Prostate gland (tissue), 2 donors: Measurements from ENCODE around the gene ZHX3.
"Not testable (repeated sequence)": the region's sequence is repeated elsewhere in the genome, so short reads cannot be mapped to it uniquely, and the experiment has no call there.

ENCODE experiments used
- CTCF ChIP-seq, 4 experiments: fragments of 200-600 bp in 2 of 4; fragments of 450-650 bp in 2 of 4; sonication (generic) in 2 of 4; IDR thresholded peaks; 1 replicate in 3 of 4; 2 replicates in 1 of 4; pipeline ENCODE4 v1.5.1; 2016 to 2019; ENCODE audit warnings: antibody characterized with exemption in 4 of 4, mild to moderate bottlenecking in 2 of 4, moderate library complexity in 2 of 4
- POLR2A ChIP-seq: fragments of 450-650 bp; IDR thresholded peaks from one replicate; pipeline ENCODE4 v1.6.1; 2016; ENCODE audit warnings: antibody characterized with exemption, mild to moderate bottlenecking

DNA sequence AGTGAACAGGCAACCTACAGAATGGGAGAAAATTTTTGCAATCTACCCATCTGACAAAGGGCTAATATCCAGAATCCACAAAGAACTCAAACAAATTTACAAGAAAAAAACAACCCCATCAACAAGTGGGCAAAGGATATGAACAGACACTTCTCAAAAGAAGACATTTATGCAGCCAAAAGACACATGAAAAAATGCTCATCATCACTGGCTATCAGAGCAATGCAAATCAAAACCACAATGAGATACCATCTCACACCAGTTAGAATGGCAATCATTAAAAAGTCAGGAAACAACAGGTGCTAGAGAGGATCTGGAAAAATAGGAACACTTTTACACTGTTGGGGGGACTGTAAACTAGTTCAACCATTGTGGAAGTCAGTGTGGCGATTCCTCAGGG, 80.7 kb downstream of the ZHX3 start:
- TF ChIP-seq CTCF (IDR thresholded peaks at IDR 0.05); POLR2A: not testable (repeated sequence)
